Vagina (tissue), 2 donors: ENCODE measurements around the gene RNF5.

ENCODE experiments used
- POLR2A ChIP-seq, 2 donors: fragments of 450-650 bp; IDR thresholded peaks; one replicate each; pipeline ENCODE4 v1.6.1; 2017; ENCODE audit warnings: antibody characterized with exemption in 2 of 2, mild to moderate bottlenecking in 2 of 2, moderate library complexity in 2 of 2
- POLR2AphosphoS5 ChIP-seq, 2 donors: sonication (generic); formaldehyde crosslinking; IDR thresholded peaks; one replicate each; pipeline ENCODE4 v1.9.0; 2017; ENCODE audit warnings: antibody characterized with exemption in 2 of 2, mild to moderate bottlenecking in 2 of 2, low read depth in 1 of 2; ENCODE audit not compliant: insufficient read depth in 1 of 2
- TF ChIP-seq, protein P1 (sequence below), 3 experiments: fragments of 450-650 bp in 2 of 3; fragments of 200-600 bp in 1 of 3; sonication (generic) in 1 of 3; IDR thresholded peaks; one replicate each; pipeline ENCODE4 v1.5.1; 2017 to 2019; ENCODE audit warnings: antibody characterized with exemption in 3 of 3, mild to moderate bottlenecking in 2 of 3, moderate library complexity in 2 of 3

DNA sequence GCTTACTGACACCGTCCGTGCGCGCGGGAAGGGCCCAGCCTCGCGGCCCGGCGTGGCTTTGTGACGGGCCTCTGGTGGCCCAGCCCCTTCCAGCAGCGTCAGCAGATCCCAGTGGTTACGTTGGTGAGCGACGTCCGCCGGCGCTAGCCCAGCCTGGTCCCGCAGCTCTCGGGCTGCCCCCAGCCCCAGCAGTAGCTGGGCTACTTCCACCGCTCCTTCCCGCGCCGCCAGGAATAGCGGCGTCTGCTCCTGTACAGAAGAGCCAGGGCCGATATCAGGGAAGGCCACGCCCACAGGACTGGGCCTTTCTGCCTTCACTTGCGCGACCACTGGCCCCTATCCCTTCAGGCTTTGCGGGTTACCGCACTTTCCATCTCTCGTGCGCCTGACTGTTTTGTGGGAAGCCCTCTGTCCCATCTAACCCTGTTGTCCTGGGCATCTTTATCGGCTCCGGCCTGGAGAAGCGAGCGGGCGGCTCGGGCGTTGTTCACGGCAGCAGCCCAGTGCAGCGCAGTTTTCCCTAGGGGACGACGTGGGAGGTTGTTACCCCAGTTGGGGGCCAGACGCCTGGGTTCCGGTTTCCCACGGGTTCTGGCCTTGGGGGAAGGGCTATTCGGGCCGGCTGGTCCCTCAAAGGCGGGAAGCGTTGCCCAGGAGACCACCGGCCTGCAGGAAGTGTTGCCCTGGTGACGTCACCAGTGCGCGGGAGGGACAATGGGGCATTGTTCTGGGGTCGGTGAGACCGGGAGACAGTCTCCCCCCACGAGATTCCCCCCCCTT lies 17.9 kb downstream of the RNF5 start:
- TF ChIP-seq, protein P1, sequence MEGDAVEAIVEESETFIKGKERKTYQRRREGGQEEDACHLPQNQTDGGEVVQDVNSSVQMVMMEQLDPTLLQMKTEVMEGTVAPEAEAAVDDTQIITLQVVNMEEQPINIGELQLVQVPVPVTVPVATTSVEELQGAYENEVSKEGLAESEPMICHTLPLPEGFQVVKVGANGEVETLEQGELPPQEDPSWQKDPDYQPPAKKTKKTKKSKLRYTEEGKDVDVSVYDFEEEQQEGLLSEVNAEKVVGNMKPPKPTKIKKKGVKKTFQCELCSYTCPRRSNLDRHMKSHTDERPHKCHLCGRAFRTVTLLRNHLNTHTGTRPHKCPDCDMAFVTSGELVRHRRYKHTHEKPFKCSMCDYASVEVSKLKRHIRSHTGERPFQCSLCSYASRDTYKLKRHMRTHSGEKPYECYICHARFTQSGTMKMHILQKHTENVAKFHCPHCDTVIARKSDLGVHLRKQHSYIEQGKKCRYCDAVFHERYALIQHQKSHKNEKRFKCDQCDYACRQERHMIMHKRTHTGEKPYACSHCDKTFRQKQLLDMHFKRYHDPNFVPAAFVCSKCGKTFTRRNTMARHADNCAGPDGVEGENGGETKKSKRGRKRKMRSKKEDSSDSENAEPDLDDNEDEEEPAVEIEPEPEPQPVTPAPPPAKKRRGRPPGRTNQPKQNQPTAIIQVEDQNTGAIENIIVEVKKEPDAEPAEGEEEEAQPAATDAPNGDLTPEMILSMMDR (IDR thresholded peaks at IDR 0.05) = no peak
- TF ChIP-seq POLR2A (IDR thresholded peaks at IDR 0.05) = peak; percentile 81 to 98
- TF ChIP-seq POLR2AphosphoS5 (IDR thresholded peaks at IDR 0.05; ENCODE audit: insufficient read depth in 1 of 2, low read depth in 1 of 2) = peak in 1 of 2 donors; percentile 100
